T-cell (primary cell): Measurements from ENCODE around the gene DIS3L2. TPM values are rescaled to one million over a fixed set of nuclear protein-coding genes. Genes with fewer than 3 reads are reported as not detected.
"Not testable (repeated sequence)": the region's sequence is repeated elsewhere in the genome, so short reads cannot be mapped to it uniquely, and the experiment has no call there.

Experiments used
- ATAC-seq, 4 experiments: fragments of 200-7000 bp in 3 of 4; fragments of 150-1000 bp in 1 of 4; cut with Tn5 transposase; replicated peaks in 1 of 4; 1 replicate in 3 of 4; 2 replicates in 1 of 4; pipeline ENCODE4 v1.10.0; 2021; ENCODE audit warnings: moderate library complexity in 3 of 4, mild to moderate bottlenecking in 2 of 4, moderate number of reproducible peaks in 1 of 4
- CTCF ChIA-PET, 2 donors: fragments of 300-600 bp; sonication (Branson Sonifier 250); formaldehyde crosslinking; loops; one replicate each; lab custom pipeline; 2022; ENCODE audit warnings: antibody characterized with exemption in 2 of 2; lab: Charles Lee
- POLR2A ChIA-PET, 2 donors: fragments of 300-600 bp; sonication (Branson Sonifier 250); formaldehyde crosslinking; loops; one replicate each; lab custom pipeline; 2022; ENCODE audit warnings: antibody characterized with exemption in 2 of 2; lab: Charles Lee
- DNase-seq, 35 experiments: peaks; one replicate each; pipeline versions ENCODE4 v3.0.0 to v3.0.0-alpha.2; 2013 to 2023
- H3K27ac ChIP-seq: one replicate; pipeline ENCODE4 v1.5.1; 2013; ENCODE audit warnings: low read length
- H3K27me3 ChIP-seq, 2 experiments: replicated peaks in 1 of 2; 1 replicate in 1 of 2; 2 replicates in 1 of 2; pipeline versions ENCODE4 v1.6.1 to v1.7.0; 2013; ENCODE audit warnings: low read length in 1 of 2, mixed read lengths in 1 of 2; ENCODE audit not compliant: control insufficient read depth in 2 of 2, insufficient read depth in 2 of 2; ENCODE audit errors: extremely low read depth in 1 of 2
- H3K36me3 ChIP-seq, 2 donors: 1 replicate in 1 of 2; 2 replicates in 1 of 2; pipeline versions ENCODE4 v1.6.1 to v1.7.0; 2013; ENCODE audit warnings: low read length in 1 of 2; ENCODE audit not compliant: control insufficient read depth in 2 of 2, insufficient read depth in 1 of 2; ENCODE audit errors: extremely low read depth in 1 of 2
- H3K4me1 ChIP-seq, 2 experiments: 1 replicate in 1 of 2; 2 replicates in 1 of 2; pipeline versions ENCODE4 v1.6.1 to v1.7.0; 2013; ENCODE audit warnings: low read length in 2 of 2, mixed read lengths in 1 of 2; ENCODE audit not compliant: insufficient read depth in 2 of 2, control insufficient read depth in 1 of 2; ENCODE audit errors: extremely low read depth in 1 of 2
- H3K4me3 ChIP-seq, 2 donors: 1 replicate in 1 of 2; 2 replicates in 1 of 2; pipeline versions ENCODE4 v1.5.1 to v1.7.0; 2013; ENCODE audit warnings: mild to moderate bottlenecking in 2 of 2, low read length in 1 of 2, moderate library complexity in 1 of 2; ENCODE audit not compliant: control insufficient read depth in 1 of 2; ENCODE audit errors: extremely low read depth in 1 of 2
- H3K9me3 ChIP-seq: 2 replicates; pipeline ENCODE4 v1.7.0; 2013
- H3K27ac Mint-ChIP-seq, 2 donors: one replicate each; pipeline ENCODE4 v1.8.0; 2020 to 2021; ENCODE audit warnings: mild to moderate bottlenecking in 2 of 2, mixed read lengths in 2 of 2
- H3K27me3 Mint-ChIP-seq, 2 donors: one replicate each; pipeline ENCODE4 v1.8.0; 2021 to 2022; ENCODE audit warnings: mixed read lengths in 2 of 2
- H3K36me3 Mint-ChIP-seq: one replicate; pipeline ENCODE4 v1.8.0; 2021; ENCODE audit warnings: mixed read lengths
- H3K4me1 Mint-ChIP-seq, 3 donors: one replicate each; pipeline ENCODE4 v1.8.0; 2020 to 2022; ENCODE audit warnings: mixed read lengths in 3 of 3, mild to moderate bottlenecking in 1 of 3
- H3K4me3 Mint-ChIP-seq, 3 donors: one replicate each; pipeline ENCODE4 v1.8.0; 2020 to 2022; ENCODE audit warnings: mild to moderate bottlenecking in 3 of 3, mixed read lengths in 3 of 3, moderate library complexity in 3 of 3
- H3K9me3 Mint-ChIP-seq, 3 donors: one replicate each; pipeline ENCODE4 v1.8.0; 2020 to 2022; ENCODE audit warnings: mixed read lengths in 3 of 3
- WGBS: methylation state at CpG from one replicate; pipeline ENCODE4 v1.1.5; 2013; ENCODE audit warnings: missing lambda C conversion rate; ENCODE audit not compliant: insufficient coverage; 5-methylcytosine and 5-hydroxymethylcytosine counted together
- total RNA-seq, 35 experiments: library from RNA in 6 of 35; stranded (reverse) in 6 of 35; fragments of 120-200 nt in 1 of 35; gene quantifications; one replicate each; pipeline versions ENCODE4 v1.2.1 to v1.2.4 and lab custom pipeline; 2013 to 2026

The DIS3L2 gene
- total RNA-seq, 5 donors from 2014 or later (not counting 1 experiment from before 2014, with no cell fraction given): 55.0 to 70.9 (median 61.4) TPM

- H3K9me3 ChIP-seq: no peaks in the 10 kb centered on the region
- H3K36me3 ChIP-seq: no peaks in the 10 kb centered on the region
- ChIA-PET POLR2A (no interaction called here), CTCF (interaction anchor here (0.5 to 0.6 kb wide), 2 partner anchors 101 to 341 kb away, joined by 3 to 4 read pairs; no protein-coding TSS in a partner anchor)
- Mint-ChIP-seq H3K4me3 (no peak overlapping the region), H3K27me3 (peaks cover 9 to 11% of the 10 kb centered on the region in 2 donors), H3K36me3 (no peaks in the 10 kb centered on the region), H3K4me1 (no peaks in the 10 kb centered on the region), H3K9me3 (no peaks in the 10 kb centered on the region), H3K27ac (no peak overlapping the region)
- no peak overlapping the region for H3K4me3 ChIP-seq
- 89% methylated on average over 9 of the region's 15 CpGs for WGBS
- no peaks in the 10 kb centered on the region for H3K4me1 ChIP-seq
- ATAC-seq (no peak), DNase-seq (no peak)
- no peak overlapping the region for H3K27ac ChIP-seq
- peaks cover 0 to 17% of the 10 kb centered on the region in 2 experiments for H3K27me3 ChIP-seq
These were observed 15.2 kb upstream of the DIS3L2 start for GRCh38 chr2:231946241-231946814.

GRCh38 chr2:231947112-231947511 lies 14.4 kb upstream of the DIS3L2 start:
- H3K9me3 Mint-ChIP-seq, H3K4me3 ChIP-seq, H3K27ac Mint-ChIP-seq, H3K4me1 Mint-ChIP-seq, H3K4me3 Mint-ChIP-seq, CTCF ChIA-PET, H3K36me3 ChIP-seq, ATAC-seq, POLR2A ChIA-PET, H3K27ac ChIP-seq, H3K4me1 ChIP-seq, H3K9me3 ChIP-seq, H3K36me3 Mint-ChIP-seq, DNase-seq: not testable (repeated sequence)
- 90% methylated on average over 4 of the region's 11 CpGs for WGBS
- H3K27me3 Mint-ChIP-seq: peaks cover 6 to 11% of the 10 kb centered on the region in 2 donors
- H3K27me3 ChIP-seq: peaks cover 0 to 12% of the 10 kb centered on the region in 2 experiments

DNA sequence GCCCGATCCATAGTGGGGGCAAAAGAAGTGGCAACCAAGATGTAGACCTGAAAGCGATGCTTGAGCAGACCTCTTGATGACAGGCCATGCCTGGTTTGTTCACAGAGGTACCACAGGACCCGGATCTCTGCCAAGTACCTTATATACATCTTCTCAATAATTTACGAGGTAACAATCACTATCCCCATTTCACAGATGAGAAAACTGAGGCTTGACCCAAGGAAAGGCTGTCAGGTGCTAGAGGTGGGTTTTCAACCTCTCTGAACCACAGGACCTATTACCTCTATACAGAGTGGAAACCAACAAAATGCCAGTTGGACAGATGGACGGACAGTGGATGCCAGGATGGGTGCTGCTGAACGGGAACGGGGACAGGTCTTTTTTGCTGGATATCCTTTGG lies 13.8 kb upstream of the DIS3L2 start:
- no peak for ATAC-seq
- no peak for DNase-seq
- 80% methylated on average over 2 of the region's 7 CpGs for WGBS
- H3K4me3 ChIP-seq: no peak overlapping the region
- ChIA-PET CTCF (no interaction called here), POLR2A (no interaction called here)
- Mint-ChIP-seq H3K27ac (no peak overlapping the region), H3K36me3 (no peaks in the 10 kb centered on the region), H3K9me3 (no peaks in the 10 kb centered on the region), H3K4me3 (no peak overlapping the region), H3K4me1 (no peaks in the 10 kb centered on the region), H3K27me3 (peaks cover 6 to 10% of the 10 kb centered on the region in 2 donors)
- no peaks in the 10 kb centered on the region for H3K36me3 ChIP-seq
- no peaks in the 10 kb centered on the region for H3K9me3 ChIP-seq
- H3K4me1 ChIP-seq: no peaks in the 10 kb centered on the region
- H3K27ac ChIP-seq: no peak overlapping the region
- H3K27me3 ChIP-seq: peaks cover 0 to 12% of the 10 kb centered on the region in 2 experiments

DNA sequence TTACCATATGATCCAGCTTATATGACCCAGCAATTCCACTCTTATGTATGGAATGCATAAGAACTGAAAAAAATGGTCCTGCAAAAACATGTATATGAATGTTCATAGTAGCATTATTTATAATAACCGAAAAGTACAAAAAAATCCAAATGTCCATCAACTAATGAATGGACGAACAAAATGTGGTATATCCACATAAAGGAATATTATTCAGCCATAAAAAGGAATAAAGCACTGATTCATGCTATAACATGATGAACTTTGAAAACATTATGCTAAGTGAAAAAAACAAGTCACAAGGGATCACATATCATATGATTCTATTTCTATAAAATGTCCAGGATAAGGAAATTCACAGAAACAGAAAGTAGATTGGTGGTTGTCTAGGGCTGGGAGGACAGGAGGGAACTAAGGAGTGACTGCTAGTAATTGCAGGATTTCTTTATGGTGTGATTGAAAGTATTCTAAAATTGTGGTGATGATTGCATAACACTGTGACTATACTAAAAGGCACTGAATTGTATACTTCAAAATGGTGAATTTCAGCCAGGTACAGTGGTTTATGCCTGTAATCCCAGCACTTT lies 10.0 kb upstream of the DIS3L2 start:
- no peaks in the 10 kb centered on the region for H3K9me3 ChIP-seq

DNA sequence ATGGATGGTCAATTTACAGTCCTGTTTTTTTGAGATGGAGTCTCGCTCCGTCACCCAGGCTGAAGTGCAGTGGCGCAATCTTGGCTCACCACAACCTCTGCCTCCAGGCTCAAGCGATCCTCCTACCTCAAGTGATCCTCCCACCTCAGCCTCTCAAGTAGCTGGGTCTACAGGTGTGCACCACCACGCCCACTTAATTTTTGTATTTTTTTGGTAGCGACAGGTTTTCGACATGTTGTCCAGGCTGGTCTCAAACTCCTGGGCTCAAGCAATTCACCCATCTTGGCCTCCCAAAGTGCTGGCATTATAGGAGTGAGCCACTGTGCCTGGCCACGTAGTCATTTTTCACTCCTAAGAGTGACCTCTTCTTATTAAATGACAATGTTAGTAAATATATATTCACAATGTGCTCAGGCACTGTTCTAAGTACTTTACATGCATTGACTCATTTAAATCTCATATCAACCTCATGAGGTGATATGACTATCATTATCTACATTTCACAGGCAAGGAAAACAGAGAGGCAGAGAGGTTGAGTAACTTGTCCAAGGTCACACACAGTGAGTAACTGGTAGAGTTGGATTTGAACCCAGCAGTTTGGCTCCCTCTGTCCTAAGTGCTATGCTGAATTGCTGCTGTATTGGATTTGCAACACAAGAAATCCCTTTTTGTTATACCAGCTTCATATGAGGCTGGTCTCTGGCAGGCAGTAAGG lies 5.6 kb upstream of the DIS3L2 start:
- POLR2A ChIA-PET: no interaction called here
- H3K4me3 ChIP-seq: no peak overlapping the region
- no peak overlapping the region for H3K27ac Mint-ChIP-seq
- H3K9me3 Mint-ChIP-seq: no peaks in the 10 kb centered on the region
- WGBS: 100% methylated on average over 1 of the region's 8 CpGs
- ATAC-seq (no peak), DNase-seq (no peak)
- H3K9me3 ChIP-seq: no peaks in the 10 kb centered on the region
- H3K27me3 ChIP-seq: peaks cover 0 to 6% of the 10 kb centered on the region in 2 experiments
- no peak overlapping the region for H3K27ac ChIP-seq
- H3K4me1 ChIP-seq: peaks cover 0 to 5% of the 10 kb centered on the region in 2 experiments
- peaks cover 3 to 5% (median 3%) of the 10 kb centered on the region in 3 donors for H3K4me1 Mint-ChIP-seq
- H3K4me3 Mint-ChIP-seq: no peak overlapping the region
- peaks cover 13 to 17% of the 10 kb centered on the region in 2 donors for H3K27me3 Mint-ChIP-seq
- no peaks in the 10 kb centered on the region for H3K36me3 ChIP-seq
- CTCF ChIA-PET: no interaction called here
- H3K36me3 Mint-ChIP-seq: no peaks in the 10 kb centered on the region

More for the DNA sequence above, 10.0 kb upstream of the DIS3L2 start:
- Mint-ChIP-seq H3K9me3 (no peaks in the 10 kb centered on the region), H3K27me3 (peaks cover 17 to 20% of the 10 kb centered on the region in 2 donors), H3K27ac (no peak overlapping the region), H3K4me3 (no peak overlapping the region), H3K4me1 (no peaks in the 10 kb centered on the region), H3K36me3 (no peaks in the 10 kb centered on the region)
- WGBS: no CpG with 5 or more reads among the region's 2 CpGs
- no peak for DNase-seq
- CTCF ChIA-PET: no interaction called here
- Histone ChIP-seq H3K27ac (no peak overlapping the region), H3K4me1 (no peaks in the 10 kb centered on the region), H3K4me3 (no peak overlapping the region), H3K36me3 (no peaks in the 10 kb centered on the region), H3K27me3 (peaks cover 0 to 16% of the 10 kb centered on the region in 2 experiments)
- no peak for ATAC-seq
- POLR2A ChIA-PET: no interaction called here

GRCh38 chr2:231957913-231958763 lies 3.4 kb upstream of the DIS3L2 start:
- Histone ChIP-seq H3K27ac (no peak overlapping the region), H3K36me3 (no peaks in the 10 kb centered on the region), H3K4me1 (peaks cover 4 to 14% of the 10 kb centered on the region in 2 experiments), H3K27me3 (peaks cover 0 to 6% of the 10 kb centered on the region in 2 experiments), H3K4me3 (no peak overlapping the region), H3K9me3 (no peaks in the 10 kb centered on the region)
- 76% methylated on average over 3 of the region's 4 CpGs for WGBS
- peaks cover 16 to 23% (median 17%) of the 10 kb centered on the region in 3 donors for H3K4me1 Mint-ChIP-seq
- ChIA-PET CTCF (no interaction called here), POLR2A (no interaction called here)
- H3K27me3 Mint-ChIP-seq: peaks cover 11 to 17% of the 10 kb centered on the region in 2 donors
- no peak overlapping the region for H3K27ac Mint-ChIP-seq
- no peak for ATAC-seq
- H3K9me3 Mint-ChIP-seq: no peaks in the 10 kb centered on the region
- DNase-seq: no peak
- H3K36me3 Mint-ChIP-seq: no peaks in the 10 kb centered on the region
- H3K4me3 Mint-ChIP-seq: no peak overlapping the region
